Measurements from ENCODE around the gene SNAP91.
"Not testable (repeated sequence)": the region's sequence is repeated elsewhere in the genome, so short reads cannot be mapped to it uniquely, and the experiment has no call there.

SNAP91 gene, protein sequence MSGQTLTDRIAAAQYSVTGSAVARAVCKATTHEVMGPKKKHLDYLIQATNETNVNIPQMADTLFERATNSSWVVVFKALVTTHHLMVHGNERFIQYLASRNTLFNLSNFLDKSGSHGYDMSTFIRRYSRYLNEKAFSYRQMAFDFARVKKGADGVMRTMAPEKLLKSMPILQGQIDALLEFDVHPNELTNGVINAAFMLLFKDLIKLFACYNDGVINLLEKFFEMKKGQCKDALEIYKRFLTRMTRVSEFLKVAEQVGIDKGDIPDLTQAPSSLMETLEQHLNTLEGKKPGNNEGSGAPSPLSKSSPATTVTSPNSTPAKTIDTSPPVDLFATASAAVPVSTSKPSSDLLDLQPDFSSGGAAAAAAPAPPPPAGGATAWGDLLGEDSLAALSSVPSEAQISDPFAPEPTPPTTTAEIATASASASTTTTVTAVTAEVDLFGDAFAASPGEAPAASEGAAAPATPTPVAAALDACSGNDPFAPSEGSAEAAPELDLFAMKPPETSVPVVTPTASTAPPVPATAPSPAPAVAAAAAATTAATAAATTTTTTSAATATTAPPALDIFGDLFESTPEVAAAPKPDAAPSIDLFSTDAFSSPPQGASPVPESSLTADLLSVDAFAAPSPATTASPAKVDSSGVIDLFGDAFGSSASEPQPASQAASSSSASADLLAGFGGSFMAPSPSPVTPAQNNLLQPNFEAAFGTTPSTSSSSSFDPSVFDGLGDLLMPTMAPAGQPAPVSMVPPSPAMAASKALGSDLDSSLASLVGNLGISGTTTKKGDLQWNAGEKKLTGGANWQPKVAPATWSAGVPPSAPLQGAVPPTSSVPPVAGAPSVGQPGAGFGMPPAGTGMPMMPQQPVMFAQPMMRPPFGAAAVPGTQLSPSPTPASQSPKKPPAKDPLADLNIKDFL

DNA sequence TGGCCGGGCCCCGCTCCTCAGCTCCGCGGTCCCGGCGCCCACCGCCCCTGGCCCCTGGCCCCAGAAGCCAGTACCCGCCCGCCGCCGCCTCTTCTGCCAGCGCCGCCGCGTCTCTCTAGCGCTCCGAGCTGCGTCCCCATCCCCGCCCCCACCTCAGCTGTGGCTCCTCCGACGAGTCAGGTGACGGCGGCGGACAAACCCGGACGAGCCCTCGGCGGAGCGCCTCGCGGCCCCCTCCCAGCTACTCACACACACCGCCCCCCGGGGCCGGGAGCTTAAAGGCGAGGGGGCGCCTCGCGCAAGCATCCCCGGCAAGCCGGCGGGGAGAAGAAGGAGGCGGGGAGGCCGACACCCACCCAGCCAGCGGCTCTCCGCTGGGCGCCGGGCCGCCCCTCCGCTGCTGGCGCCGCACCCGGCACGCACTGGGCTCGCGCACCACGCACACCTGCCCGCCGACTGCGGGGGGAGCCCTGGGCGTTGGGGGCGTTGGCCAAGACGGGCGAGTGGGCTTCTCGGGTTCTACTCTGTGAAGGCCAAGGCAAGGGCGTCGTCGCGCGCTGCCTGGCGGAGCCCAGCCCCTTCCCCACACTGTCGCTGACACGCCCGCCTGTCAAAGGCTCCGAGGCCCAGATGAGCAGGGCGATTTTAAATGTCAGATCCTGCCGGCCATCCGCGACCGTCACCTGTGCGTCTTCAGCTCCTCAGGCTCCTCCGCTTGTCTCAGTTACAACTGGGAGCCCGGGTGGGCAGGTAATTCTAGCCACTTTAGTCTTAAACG, at the start of gene SNAP91:
Gene SNAP91, minus strand, starts transcription at position 132 of the 778 bp plus-strand sequence. CDS start 1,174 bp downstream, outside the sequence.
- DNase-seq (ENCODE audit: low read depth in 1 of 2, low spot score in 1 of 2): no peak

DNA sequence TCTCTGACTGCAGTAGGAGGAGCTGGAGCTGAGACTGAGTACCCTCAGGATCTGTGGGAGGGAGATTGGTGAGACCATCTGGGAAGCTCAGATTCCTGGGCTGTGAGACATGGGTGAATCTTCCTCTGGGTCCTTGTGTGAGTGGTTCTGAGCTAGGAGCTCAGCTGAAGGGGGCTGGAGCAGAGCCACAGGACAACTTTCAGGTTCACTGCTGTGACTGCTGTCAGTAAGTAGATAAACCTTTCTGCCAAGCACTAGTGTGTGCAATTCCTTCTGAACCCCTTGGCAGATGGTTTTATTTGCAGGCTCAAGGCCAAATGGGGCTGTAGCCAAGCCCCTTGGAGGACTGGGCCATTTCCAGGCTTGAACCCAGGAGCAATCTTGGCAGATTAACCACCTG, 49.6 kb upstream of the SNAP91 start:
- no peak for DNase-seq (ENCODE audit: low read depth in 1 of 2, low spot score in 1 of 2)

DNA sequence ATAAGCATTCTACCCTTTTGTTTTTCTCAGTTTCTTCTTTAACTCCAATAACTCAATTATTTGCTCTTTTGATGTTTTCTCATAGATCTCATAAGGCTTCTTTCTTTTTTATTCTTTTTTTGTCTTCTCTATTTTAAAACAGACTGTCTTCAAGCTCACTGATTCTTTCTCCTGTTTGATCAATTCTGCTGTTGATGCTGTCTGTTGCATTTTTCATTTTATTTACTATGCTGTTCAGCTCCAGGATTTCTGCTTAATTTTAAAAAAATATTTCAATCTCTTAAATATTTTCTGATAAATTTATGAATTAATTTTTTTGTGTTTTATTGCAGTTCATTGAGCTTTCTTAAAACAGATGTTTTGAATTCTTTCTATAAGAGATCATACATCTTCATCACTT, 48.1 kb upstream of the SNAP91 start:
- DNase-seq (ENCODE audit: low read depth in 1 of 2, low spot score in 1 of 2): no peak

DNA sequence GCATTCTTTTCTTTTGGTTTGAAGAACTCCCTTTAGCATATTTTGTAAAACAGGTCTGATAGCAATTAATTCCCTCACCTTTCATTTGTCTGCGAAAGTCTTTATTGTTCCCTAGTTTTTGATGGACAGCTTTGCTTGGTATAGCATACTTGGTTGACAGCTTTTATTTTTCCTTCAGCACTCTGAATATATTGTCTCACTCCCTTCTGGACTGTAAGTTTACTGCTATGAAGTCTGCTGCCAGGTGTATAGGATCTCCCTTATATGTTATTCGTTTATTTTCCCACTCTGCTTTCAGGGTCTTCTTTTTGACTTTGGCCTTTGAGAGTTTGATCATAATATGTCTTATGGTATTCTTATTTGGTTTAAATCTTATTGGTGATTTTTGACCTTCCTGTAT, 47.7 kb upstream of the SNAP91 start:
- no peak for DNase-seq (ENCODE audit: low read depth in 1 of 2, low spot score in 1 of 2)

DNA sequence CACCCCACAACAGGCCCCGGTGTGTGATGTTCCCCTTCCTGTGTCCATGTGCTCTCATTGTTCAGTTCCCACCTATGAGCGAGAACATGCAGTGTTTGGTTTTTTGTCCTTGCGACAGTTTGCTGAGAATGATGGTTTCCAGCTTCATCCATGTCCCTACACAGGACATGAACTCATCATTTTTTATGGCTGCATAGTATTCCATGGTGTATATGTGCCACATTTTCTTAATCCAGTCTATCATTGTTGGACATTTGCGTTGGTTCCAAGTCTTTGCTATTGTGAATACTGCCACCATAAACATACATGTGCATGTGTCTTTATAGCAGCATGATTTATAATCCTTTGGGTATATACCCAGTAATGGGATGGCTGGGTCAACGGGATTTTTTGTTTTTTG, 43.5 kb upstream of the SNAP91 start:
- not testable (repeated sequence) for DNase-seq (ENCODE audit: low read depth in 1 of 2, low spot score in 1 of 2)

DNA sequence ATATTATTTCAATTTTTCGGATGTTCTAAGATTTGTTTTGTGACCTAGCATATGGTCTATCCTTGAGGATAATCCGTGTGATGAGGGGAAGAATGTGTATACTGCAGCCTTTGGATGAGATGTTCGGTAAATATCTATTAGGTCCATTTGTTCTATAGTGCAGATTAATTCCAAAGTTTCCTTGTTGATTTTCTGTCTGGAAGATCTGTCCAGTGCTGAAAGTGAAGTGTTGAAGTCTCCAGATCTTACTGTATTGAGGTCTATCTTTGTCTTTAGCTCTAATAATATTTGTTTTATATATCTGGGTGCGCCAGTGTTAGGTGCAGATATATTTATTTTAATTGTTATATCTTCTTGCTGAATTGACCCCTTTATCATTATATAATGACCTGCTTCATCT, 32.2 kb upstream of the SNAP91 start:
- DNase-seq (ENCODE audit: low read depth in 1 of 2, low spot score in 1 of 2): no peak

DNA sequence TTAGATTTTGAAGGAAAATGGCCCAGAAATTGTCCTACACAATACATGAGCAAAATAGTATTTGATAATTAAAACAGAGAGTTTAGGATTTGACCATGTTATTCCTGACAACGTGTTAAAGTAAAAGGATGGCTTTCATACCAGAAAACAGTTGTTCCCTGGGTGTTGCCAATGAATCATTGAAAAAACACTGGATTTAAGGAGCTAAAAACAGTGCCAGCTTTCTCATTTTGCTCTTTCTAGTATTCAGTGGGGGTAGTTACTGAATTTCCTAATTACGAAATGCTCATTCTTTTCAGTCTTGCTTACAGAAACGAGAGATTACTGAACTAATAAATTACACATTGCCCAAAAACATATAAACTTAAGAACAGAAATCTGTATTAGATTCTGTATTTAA, 26.6 kb upstream of the SNAP91 start:
- no peak for DNase-seq (ENCODE audit: low read depth in 1 of 2, low spot score in 1 of 2)

DNA sequence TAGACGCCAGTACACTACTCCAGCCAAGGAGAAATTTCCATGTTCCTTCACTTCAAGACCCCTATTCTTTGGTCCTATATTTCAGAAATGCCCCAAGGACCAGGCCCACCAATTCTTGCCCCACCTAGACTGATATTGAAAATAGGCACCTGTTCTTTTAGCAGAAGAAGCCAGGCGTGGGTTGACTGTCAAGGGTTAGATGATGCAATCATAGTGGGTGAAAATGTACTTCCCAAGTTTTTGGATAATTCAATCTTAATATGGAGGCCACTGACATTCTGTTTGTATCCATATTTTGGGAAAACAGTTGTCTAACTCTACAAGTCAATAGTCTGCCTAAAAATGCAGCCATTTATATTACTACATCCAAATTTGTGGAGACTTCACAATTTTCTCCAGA, 21.0 kb upstream of the SNAP91 start:
- DNase-seq (ENCODE audit: low read depth in 1 of 2, low spot score in 1 of 2): no peak

DNA sequence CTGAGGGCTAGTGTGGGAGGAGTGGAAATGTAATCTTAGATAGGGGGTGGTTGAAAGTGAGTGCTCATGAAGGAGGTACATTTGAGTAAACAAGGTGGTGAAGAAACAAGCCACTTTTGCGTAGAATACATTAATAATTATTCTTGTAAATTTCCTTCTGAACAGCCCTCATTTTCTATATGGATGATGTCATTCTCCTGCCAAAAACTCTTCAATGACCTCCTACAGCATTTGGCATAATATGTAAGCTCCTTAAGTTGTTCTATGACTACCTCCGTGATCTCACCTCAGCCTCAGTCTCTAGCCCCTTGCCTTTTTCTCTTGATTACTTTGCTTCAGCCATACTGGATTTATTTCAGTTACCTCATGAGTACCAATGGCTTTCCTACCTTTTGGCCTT, 14.0 kb upstream of the SNAP91 start:
- DNase-seq (ENCODE audit: low read depth in 1 of 2, low spot score in 1 of 2): no peak

DNA sequence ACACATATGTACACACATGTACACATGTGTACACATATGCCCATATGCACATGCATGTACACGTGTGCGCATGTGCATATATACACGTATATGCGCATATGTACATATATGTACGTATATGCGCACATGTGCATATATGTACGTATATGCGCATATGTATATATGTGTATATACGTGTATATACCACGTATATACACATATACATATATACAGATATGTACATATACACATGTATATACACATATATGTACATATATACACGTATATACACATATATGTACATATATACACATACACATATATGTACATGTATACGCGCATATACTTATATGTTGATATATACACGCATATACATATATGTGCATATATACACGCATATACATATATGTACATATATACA, 8.9 kb upstream of the SNAP91 start:
- DNase-seq (ENCODE audit: low read depth in 1 of 2, low spot score in 1 of 2): no peak

DNA sequence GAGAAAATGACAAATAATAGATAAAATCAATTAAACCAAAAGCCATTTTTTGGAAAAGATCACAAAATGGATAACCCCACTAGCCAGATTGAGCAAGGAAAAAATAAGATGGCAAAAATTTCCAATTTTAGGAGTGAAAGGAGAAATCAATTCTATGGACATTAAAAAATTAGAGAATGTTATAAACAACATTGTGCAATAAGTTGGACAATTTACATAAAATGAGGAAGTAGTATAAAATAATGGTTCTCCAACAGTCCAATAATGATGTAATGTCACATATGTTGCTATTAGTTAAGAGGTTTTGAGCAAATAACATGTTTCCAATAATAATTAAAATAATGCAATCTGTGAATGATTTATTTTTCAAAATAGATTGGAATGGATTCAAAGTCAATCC, 3.1 kb upstream of the SNAP91 start:
- DNase-seq (ENCODE audit: low read depth in 1 of 2, low spot score in 1 of 2): no peak

DNA sequence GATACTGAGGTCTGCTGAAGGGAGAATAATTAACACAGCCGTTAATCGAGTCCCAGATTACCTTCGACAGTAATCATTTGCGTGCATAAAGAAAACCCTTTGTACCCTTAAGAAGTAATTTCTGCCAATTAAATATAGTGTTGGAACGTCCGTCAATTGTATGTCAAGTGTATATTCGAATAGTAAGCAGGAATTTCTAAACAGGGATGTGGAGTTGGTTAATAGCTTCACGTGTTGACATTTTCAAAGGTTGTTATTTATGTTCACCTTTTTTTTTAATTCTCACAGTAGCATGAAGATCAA, 798 bp upstream of the SNAP91 start:
- DNase-seq (ENCODE audit: low read depth in 1 of 2, low spot score in 1 of 2): no peak

DNA sequence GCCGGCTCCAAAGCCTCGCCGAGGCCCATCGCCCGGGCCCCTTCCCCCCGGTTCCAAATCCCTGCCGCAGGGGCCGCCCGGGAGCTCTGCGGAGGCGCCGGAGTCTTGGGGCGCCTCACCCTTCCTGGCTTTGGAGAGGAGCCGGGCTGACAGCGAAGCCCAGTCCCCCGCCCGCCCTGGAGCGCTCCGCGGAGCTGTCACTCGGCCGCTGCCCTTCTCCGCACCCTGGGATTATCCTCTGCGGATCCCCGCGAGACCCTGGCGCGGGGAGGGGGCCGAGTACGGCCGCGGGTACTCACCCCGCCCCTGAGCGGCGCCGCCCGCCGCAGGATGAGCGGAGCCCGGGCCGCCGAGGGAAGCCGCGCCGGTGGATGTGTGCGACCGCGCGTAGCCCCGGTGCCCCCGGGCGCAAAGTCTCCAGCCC, 343 bp downstream of the SNAP91 start:
- DNase-seq (ENCODE audit: low read depth in 1 of 2, low spot score in 1 of 2): no peak

DNA sequence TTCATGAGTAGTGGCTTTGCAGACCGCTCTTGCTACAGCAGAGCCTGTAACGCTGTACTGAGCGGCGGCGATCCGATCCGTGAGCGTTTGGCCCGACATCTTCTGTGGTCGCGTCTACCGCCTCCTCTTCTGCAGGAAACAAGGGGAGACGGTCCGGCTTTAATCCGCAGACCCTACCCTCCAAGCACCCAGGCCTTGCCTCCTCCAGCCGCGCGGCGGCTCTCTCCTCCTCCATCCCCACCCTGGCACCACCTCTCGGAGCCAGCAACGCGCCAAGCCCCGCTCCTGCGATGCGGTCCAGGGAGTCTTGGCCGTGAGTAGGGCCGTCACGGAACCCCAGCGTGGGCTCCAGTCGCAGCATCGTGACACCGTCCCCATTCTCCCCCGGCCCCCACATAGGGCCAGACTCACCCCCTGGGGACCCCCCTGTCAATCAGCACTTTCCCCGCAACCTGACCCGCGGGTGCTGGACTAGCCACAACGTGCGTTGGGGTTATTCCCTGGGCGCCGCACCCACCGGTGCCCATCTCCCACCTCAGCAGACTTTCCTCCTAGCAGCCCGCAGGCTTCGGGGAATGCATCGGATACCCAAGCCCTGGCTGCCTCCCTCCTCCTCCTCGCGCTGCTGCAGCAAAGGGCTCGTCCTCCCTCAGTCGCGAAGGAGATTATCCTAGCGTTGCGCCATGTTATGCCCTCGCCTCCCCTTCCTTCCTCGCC, 914 bp downstream of the SNAP91 start:
- no peak for DNase-seq (ENCODE audit: low read depth in 1 of 2, low spot score in 1 of 2)

DNA sequence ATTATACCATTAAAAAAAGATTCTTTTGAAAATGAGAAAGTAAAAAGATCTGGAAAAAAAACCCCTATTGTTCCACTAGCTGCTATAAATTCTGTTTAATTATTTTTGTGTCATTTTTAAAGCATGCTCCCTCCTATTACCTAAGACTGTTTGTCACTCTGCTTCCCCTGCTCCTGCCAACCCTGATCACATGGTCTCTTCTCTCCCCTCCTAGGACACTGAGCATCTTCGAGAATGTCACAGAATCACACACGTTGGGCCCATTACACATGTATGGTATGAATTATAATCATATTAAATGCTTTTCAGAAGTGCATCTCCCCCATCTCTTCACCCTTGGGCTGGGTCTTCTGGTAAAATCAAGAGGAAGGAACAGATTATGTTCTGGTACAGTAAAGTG, 6.2 kb downstream of the SNAP91 start:
- DNase-seq (ENCODE audit: low read depth in 1 of 2, low spot score in 1 of 2): no peak

DNA sequence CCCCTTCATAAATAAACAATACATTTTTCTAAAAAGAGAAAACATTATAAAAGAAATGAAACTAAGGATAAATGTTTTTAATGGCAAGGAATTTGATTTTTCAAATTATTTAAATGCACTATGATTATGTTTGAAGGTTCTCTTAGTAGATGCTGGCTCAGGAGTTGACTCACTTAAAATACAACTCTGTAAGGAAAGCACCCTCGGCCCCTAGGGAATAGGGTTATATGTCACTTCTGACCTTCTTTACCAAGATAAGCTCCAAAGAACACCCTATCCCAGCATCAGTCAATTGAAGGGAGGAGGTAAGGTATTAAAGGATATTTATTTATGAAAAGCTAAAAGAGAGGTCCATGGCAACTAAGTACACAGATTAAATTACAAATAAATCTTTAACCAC, 6.8 kb downstream of the SNAP91 start:
- DNase-seq (ENCODE audit: low read depth in 1 of 2, low spot score in 1 of 2): no peak

DNA sequence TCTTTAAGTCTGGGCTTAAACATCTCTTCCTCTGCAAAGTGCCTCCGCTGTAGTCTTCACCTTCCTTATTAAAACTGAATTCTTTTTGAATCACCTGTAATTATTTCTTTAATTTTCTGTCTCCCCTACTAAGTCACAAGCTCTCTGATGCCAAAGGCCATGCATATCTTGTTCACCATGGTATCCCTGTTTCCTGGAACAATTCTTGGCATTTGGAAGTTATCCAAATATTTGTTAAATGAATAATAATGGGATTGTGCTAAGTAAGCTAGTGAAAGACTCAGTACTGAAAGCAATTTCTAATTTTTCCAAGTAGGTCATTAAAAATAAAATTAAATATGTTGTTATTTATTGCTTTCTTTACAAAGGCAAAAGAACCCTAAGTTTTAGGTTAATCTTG, 12.2 kb downstream of the SNAP91 start:
- DNase-seq (ENCODE audit: low read depth in 1 of 2, low spot score in 1 of 2): no peak

DNA sequence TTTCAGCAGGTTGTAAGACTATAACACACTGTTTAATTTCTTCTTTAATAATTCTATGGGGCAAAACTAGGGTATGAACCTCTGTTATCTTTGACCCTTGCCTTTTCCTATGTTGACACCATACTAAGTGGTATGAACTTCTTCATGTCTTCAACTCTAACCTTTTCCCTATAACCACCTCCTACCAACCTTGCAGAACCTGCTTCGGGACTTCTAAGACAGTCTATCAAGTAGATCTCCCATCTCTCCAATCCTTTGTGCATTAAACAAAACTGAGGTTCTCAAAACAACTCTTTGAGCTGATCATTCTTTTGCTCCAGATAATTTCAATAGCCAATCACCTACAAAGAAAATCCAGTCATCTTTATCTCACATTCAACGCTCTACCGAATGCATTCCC, 23.4 kb downstream of the SNAP91 start:
- DNase-seq (ENCODE audit: low read depth in 1 of 2, low spot score in 1 of 2): no peak

DNA sequence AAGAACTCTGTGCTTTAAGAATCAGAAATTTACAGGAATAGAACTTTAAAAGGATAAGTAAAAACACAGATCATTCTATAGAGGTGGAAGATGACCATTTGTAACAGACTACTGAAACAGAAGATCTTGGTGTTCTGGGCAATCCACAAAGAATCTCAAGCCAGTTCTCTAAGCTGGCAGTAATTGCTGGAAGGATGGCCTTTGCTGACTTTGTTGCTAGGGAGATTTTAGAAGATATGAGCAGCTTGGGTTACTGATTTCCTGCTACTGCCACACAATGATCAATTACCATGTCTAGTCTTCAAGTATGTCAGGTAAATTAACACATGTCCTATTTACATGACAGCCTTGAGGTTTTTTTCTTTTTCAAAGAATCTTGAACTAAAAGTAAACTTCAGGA, 31.1 kb downstream of the SNAP91 start:
- no peak for DNase-seq (ENCODE audit: low read depth in 1 of 2, low spot score in 1 of 2)

DNA sequence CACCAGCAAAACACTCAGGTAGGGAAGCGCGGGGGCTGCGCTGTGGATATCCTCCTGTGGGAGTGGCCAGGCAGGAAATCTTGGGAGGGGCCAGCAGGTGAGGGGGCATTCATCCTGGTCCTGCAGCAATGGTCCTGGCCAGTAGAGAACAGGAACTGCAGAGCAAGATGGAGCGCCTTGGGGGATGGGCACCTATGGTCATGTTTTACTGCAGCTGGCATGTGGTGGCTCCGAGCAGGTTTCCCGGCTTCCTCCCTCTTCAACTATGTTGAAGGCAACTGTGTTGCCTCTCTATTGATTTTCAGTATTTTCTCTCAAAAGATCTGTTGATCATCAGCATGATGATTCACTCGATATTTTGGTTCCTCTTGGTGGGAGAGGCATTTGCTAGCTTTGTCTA, 70.9 kb downstream of the SNAP91 start:
- no peak for DNase-seq (ENCODE audit: low read depth in 1 of 2, low spot score in 1 of 2)

DNA sequence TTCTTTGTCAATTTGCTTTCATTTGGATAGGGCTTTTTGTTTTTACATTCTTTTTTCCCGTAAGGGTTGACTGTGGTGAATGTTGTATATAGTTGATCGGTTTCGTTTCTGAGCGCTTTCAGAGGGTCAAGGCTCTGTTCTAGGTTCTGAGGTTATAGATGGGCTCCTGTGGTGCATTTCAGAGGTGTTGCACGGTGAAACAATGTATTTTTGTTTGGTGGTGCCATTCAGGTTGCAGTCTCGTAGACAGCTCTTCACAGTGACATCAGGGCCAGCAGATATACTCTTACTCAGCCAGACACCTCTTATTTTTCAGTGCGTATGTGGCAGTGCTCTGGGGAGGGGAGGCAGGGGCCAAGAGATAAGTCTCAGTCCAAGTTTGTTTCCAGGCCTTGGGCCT, 72.1 kb downstream of the SNAP91 start:
- no peak for DNase-seq (ENCODE audit: low read depth in 1 of 2, low spot score in 1 of 2)
